Ovary (tissue), 9 donors: ENCODE results near the gene MAP3K10. TPM values are rescaled to one million over a fixed set of nuclear protein-coding genes. Genes with fewer than 3 reads are reported as not detected.

ENCODE experiments used
- DNase-seq, 5 donors: peaks; one replicate each; pipeline ENCODE4 v3.0.0-alpha.2; 2019 to 2020
- H3K27ac ChIP-seq, 2 donors: fragments of 200-600 bp; one replicate each; pipeline versions ENCODE4 v1.5.1 to v1.8.0; 2019 to 2022
- H3K27me3 ChIP-seq: fragments of 200-600 bp; one replicate; pipeline ENCODE4 v1.8.0; 2022
- H3K36me3 ChIP-seq: fragments of 200-600 bp; sonication (generic); one replicate; pipeline ENCODE4 v1.5.1; 2019
- H3K4me1 ChIP-seq: one replicate; pipeline ENCODE4 v1.8.1; 2013; ENCODE audit warnings: mild to moderate bottlenecking, moderate library complexity; ENCODE audit not compliant: insufficient read depth
- H3K4me3 ChIP-seq: fragments of 200-600 bp; sonication (generic); one replicate; pipeline ENCODE4 v1.5.1; 2017
- H3K9me3 ChIP-seq, 2 donors: fragments of 200-600 bp in 1 of 2; sonication (generic) in 1 of 2; one replicate each; pipeline versions ENCODE4 v1.5.1 to v1.8.1; 2013 to 2019; ENCODE audit warnings: mild to moderate bottlenecking in 1 of 2, moderate library complexity in 1 of 2
- EP300 ChIP-seq: sonication (generic); formaldehyde crosslinking; IDR thresholded peaks from one replicate; pipeline ENCODE4 v1.6.1; 2017; ENCODE audit warnings: antibody characterized with exemption
- POLR2A ChIP-seq: fragments of 450-650 bp; IDR thresholded peaks from one replicate; pipeline ENCODE4 v1.6.1; 2017; ENCODE audit warnings: antibody characterized with exemption, mild to moderate bottlenecking, moderate library complexity
- WGBS, 3 donors: extraction: QIAGEN DNeasy Blood & Tissue Kit in 1 of 3; methylation state at CpG; one replicate each; pipeline versions ENCODE4 v1.1.5 to v1.1.7; 2013 to 2017; 5-methylcytosine and 5-hydroxymethylcytosine counted together
- intact Hi-C, 4 donors: fragments of 100-400 bp; cut with DNase I; formaldehyde crosslinking; loops; one replicate each; pipeline versions ENCODE4 v1.11.0 to v1.15.1; 2022 to 2023
- polyA plus RNA-seq, 2 donors: library from polyadenylated mRNA; stranded (reverse); fragments of 200-250 nt in 1 of 2; fragments of 350-450 nt in 1 of 2; fragmentation: Illumina TruSeq in 1 of 2; extraction: RNeasy Lipid Tissue Mini Kit (QIAGEN cat#74804) in 1 of 2; gene quantifications; one replicate each; pipeline ENCODE4 v1.2.3, GENCODE V29; 2013 to 2014
- total RNA-seq, 7 donors: library from RNA; depleted of rRNA in 2 of 7; stranded (reverse); fragments of >200 nt in 2 of 7; fragmentation: NEBNext Ultra II Directional in 3 of 7; extraction: Animal tissue kit (Norgen Biotek cat#: 25700) in 3 of 7; gene quantifications; one replicate each; pipeline versions ENCODE4 v1.1.0 to v1.2.4, GENCODE V29; 2016 to 2023
- TF ChIP-seq, protein P1 (sequence below), 3 donors: fragments of 450-650 bp in 2 of 3; fragments of 200-600 bp in 1 of 3; IDR thresholded peaks; one replicate each; pipeline versions ENCODE4 v1.5.1 to v1.8.0; 2016 to 2022; ENCODE audit warnings: antibody characterized with exemption in 3 of 3, mild to moderate bottlenecking in 1 of 3
- donor health status: DM: no; HTN: no; CAD: no; lungs with moderate emphysema.
- donor health status: DM: no; HTN: no; CAD: no.
- donor health status: Bipolar disorder and iron deficiency.
- donor health status: DM: yes; HTN: yes; CAD: no.
- donor health status: DM: no; HTN: no; CAD: no.
- donor health status: DM: yes; HTN: yes; CAD: no.

MAP3K10 gene
- total and polyA plus RNA-seq, 9 donors, result 1.2 to 26.2 (median 14.6) TPM

DNA sequence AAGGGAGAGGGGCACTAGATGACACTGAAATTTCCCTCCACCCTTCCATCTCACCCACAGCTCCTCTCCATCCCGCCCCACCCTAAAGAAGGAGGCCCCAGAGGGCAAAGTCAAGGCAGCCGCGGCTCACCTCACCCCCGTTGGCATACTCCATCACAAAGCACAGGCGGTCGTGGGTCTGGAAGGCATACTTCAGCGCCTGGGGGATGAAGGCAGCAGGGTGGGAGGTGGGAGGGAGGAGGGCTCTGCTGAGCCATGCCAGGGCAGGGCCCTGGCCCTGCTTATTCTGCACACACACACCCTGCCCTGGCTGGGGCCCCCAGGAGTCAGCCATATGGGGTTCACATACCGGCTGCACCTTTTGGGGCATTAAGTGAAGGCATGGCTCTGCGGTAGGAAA, 47.5 kb downstream of the MAP3K10 start:
- peaks cover 10% of the 10 kb centered on the region for H3K4me1 ChIP-seq
- no peak overlapping the region for H3K27ac ChIP-seq
- no peaks in the 10 kb centered on the region for H3K36me3 ChIP-seq
- H3K27me3 ChIP-seq, result no peaks in the 10 kb centered on the region
- intact Hi-C loops, result loop anchor here in 1 of 4 donors (5.0 kb wide), 1 partner anchor 46 kb away; the partner anchor contains the start of gene MAP3K10
- no peak overlapping the region for H3K4me3 ChIP-seq
- WGBS, 3 donors, result 87 to 89% (median 89%) methylated on average over 9 of the region's 9 CpGs
- no peaks in the 10 kb centered on the region for H3K9me3 ChIP-seq
- DNase-seq, result no peak
- TF ChIP-seq, protein P1, sequence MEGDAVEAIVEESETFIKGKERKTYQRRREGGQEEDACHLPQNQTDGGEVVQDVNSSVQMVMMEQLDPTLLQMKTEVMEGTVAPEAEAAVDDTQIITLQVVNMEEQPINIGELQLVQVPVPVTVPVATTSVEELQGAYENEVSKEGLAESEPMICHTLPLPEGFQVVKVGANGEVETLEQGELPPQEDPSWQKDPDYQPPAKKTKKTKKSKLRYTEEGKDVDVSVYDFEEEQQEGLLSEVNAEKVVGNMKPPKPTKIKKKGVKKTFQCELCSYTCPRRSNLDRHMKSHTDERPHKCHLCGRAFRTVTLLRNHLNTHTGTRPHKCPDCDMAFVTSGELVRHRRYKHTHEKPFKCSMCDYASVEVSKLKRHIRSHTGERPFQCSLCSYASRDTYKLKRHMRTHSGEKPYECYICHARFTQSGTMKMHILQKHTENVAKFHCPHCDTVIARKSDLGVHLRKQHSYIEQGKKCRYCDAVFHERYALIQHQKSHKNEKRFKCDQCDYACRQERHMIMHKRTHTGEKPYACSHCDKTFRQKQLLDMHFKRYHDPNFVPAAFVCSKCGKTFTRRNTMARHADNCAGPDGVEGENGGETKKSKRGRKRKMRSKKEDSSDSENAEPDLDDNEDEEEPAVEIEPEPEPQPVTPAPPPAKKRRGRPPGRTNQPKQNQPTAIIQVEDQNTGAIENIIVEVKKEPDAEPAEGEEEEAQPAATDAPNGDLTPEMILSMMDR (IDR thresholded peaks at IDR 0.05), result no peak
- TF ChIP-seq EP300 (no peak), POLR2A (no peak)

DNA sequence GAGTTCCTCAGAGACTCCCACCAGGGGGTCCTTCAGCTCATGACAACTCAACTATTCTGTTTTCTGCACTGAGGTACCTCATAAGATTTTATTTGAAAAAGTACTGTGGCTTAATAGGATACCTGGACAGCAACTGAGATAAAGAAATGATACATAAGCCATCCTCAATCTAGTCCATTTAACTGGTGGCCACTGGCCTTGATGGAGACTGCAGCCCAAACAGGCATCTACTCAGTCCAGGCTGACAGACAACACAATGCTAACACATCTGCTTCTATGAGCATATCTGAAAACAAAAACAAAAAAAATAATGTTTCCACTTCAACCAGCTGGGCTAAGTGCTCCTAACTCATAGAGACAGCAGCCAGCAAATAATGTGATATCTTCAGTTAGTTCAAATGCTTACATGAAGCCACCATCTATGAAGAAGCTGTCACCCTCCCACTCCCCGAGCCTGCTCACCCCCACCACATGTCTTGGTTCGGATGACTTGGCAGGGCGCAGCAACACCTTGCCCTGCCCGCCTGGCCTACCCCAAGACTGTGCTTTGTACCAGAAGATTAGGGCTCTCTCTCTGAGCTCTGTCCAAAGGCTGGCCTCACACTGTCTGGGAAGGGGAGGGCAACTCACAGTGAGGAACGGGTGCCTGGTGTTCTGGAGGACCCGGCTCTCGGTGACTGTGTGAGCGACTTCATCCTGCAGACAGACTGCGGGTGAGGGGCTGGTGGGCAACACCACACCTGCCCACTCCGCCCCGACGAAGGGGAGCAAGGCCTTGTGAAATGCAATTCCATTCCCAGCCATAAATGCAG, 48.4 kb downstream of the MAP3K10 start:
- Histone ChIP-seq H3K27me3 (no peaks in the 10 kb centered on the region), H3K9me3 (no peaks in the 10 kb centered on the region), H3K27ac (no peak overlapping the region), H3K36me3 (no peaks in the 10 kb centered on the region), H3K4me1 (peaks cover 10% of the 10 kb centered on the region), H3K4me3 (no peak overlapping the region)
- no peak for TF ChIP-seq EP300
- TF ChIP-seq POLR2A, result no peak
- TF ChIP-seq, protein P1 (IDR thresholded peaks at IDR 0.05), result no peak
- DNase-seq, result no peak
- intact Hi-C loops, result loop anchor here in 1 of 4 donors (5.0 kb wide), 1 partner anchor 47 kb away; the partner anchor contains the start of gene MAP3K10
- 83 to 89% (median 88%) methylated on average over 12 of the region's 12 CpGs for WGBS, 3 donors

DNA sequence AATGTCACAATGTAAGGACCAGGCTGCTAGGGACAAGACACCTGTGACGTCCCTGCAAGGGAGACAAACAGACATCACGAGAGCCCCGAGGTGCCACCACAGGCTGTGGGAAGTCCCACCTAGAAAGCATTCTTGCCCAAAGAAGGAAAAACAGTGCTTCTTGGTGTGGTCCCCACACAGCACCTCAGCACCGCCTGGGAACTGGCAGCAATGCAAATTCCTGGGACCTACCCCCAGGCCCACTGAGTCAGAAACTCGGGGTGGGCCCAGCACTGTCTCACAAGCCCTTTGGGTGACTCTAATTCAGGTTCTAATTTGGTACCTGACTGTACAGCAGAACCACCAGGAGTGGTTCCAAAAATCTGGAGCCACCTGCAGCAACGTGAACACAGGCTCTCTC, 49.1 kb downstream of the MAP3K10 start:
- Histone ChIP-seq H3K27me3 (no peaks in the 10 kb centered on the region), H3K36me3 (no peaks in the 10 kb centered on the region), H3K4me3 (no peak overlapping the region), H3K4me1 (peaks cover 10% of the 10 kb centered on the region), H3K9me3 (no peaks in the 10 kb centered on the region), H3K27ac (no peak overlapping the region)
- TF ChIP-seq EP300 (no peak), POLR2A (no peak)
- TF ChIP-seq, protein P1 (IDR thresholded peaks at IDR 0.05), result no peak
- intact Hi-C loops, result no loop called here
- WGBS, 3 donors, result 92 to 94% (median 93%) methylated on average over 6 of the region's 6 CpGs
- DNase-seq, result no peak

DNA sequence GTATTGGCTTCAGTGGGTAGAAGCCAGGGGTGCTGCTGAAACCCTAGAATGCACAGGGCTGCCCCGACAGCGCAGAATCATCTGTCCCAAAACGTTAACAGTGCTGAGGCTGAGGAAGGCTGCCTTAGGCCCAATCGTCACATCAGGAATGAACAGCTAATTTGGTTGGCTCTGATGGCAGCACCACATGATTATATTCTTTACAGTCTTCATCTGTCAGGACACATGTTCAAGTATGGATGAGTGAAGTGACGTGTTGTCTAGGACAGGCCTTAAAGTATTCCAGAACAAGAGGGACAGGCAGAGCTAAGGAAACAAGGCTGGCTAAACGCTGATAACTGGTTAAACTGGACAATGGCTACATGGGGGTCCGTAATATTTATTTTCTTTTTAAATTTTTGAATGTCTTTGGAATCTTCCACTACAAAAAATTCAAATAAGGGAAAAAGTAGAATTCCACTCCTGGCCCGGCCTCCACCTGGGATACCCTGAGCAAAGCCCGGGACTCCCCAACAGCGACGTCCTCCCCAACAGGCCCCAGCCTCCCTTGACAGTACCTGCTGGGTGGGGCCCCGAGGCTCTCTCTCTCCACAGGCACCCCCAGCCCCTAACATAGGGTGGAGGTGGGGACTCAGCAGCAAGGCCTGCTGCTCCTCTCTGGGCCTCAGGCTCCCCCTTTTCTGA, 50.0 kb downstream of the MAP3K10 start:
- TF ChIP-seq, protein P1 (IDR thresholded peaks at IDR 0.05), result no peak
- TF ChIP-seq EP300 (no peak), POLR2A (no peak)
- H3K36me3 ChIP-seq, result no peaks in the 10 kb centered on the region

More for the DNA sequence above, 50.0 kb downstream of the MAP3K10 start:
- intact Hi-C loops, result no loop called here
- no peaks in the 10 kb centered on the region for H3K9me3 ChIP-seq
- H3K4me3 ChIP-seq, result no peak overlapping the region
- H3K27me3 ChIP-seq, result no peaks in the 10 kb centered on the region
- DNase-seq, result no peak
- WGBS, 3 donors, result 66 to 79% (median 69%) methylated on average over 12 of the region's 12 CpGs
- peak overlapping the region in 1 of 2 donors; percentile 41 for H3K27ac ChIP-seq
- peaks cover 10% of the 10 kb centered on the region for H3K4me1 ChIP-seq
